A549 treated with dexamethasone at 1 μM for 4 hours (cell line): Measurements from ENCODE around the gene TOM1L2. TPM values are rescaled to one million over a fixed set of nuclear protein-coding genes. Genes with fewer than 3 reads are reported as not detected.

Experiments used
- total RNA-seq: library from RNA; stranded (reverse); fragments of 200-300 nt; extraction: Qiagen RNA extraction; gene quantifications from 5 replicates; pipeline ENCODE4 v1.2.3, GENCODE V29; 2022

TOM1L2 gene
- total RNA-seq = 14.4 to 25.4 TPM (median 23.5 TPM) in 5 replicates

DNA sequence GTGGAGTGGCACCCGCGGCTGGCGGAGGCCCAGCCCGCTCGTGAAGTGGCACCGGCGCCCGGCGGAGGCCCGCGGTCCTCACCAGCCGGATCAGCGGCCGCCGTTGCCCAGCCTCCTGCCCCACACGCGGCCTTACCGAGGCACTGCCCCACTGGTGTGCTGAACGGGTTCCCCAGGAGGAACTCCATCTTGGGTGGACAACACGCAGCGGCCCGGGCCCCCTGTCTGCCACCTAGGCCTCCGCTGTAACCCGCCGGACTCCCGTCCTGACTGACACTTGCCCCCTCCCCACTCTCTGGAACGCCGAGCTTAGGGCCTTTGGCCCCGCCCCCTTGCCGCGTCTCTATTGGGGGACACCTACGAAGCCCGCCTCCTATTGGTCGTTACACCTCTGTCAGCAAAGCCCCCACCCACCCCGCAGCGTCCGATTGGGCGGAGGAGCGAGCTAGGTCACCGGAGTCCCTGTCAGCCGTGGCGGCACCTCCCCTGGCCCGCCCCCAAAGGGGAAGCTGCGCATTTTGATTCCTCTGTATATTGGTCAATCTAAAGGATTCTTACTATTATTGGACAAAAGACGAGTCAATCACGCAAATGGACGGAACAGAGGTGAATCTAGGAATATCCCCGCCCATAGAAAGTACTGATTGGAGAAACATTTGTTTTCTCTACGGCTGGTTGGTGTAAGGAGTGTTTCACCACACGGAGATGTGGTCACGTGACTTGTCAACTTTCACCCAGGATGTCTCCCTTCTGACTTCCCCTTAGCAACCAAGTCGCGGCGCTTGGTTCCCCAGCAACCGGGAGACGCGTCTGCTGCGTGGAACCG, at the start of gene TOM1L2, which contains the start of gene DRC3:
Gene TOM1L2 (minus strand): TSS at position 275 of the 826 bp plus-strand sequence. CDS start 87 bp downstream, at position 188.
Gene DRC3 (plus strand): TSS at position 737 of the 826 bp plus-strand sequence. CDS start 4,737 bp downstream, outside the sequence.

DNA sequence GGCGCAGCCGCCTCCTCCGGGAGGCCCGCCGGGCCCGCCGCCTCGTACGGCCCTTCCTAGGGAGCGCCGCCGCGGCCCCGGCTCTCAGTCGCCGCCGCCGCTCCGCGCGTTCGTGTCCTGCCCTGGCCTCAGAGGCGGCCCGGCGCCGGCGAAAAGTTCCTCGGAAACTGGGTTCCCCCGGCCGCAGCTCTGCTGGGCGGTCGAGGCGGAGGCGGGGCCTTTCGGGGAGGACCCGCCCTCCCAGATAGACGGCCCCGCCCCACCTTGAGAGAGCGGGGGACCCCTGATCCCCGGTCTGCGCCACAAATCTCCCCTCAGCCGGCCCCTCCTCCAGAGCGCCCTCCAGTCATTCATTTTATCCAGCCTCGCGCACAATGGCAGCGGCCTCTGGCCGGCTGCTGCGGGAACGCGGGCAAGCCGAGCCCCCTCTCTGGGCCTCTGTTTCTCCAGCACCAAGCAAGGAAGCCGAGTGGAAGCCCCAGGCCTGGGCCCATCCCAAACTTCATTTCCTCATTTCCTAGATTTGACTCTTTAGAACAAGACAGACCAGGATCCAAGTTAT, 135.3 kb downstream of the TOM1L2 start, which contains the start of gene SREBF1:
Gene SREBF1 (minus strand): TSS at position 169 of the 562 bp plus-strand sequence. CDS start 169 bp downstream, outside the sequence.

Other genes with a start within 250 kb of the TOM1L2 start
- gene SREBF1, start 135.4 kb downstream of the TOM1L2 start, total RNA-seq = 57.2 to 81.2 TPM (median 75.6 TPM) in 5 replicates
- 1.6 to 3.4 TPM (median 2.1 TPM) in 5 replicates for gene DRC3, start 462 bp upstream of the TOM1L2 start, total RNA-seq
- 17.3 to 29.8 TPM (median 28.7 TPM) in 5 replicates for gene ATPAF2, start 66.8 kb upstream of the TOM1L2 start, total RNA-seq
- 8.9 to 11.8 TPM (median 10.9 TPM) in 5 replicates for gene GID4, start 67.0 kb upstream of the TOM1L2 start, total RNA-seq
- gene DRG2, start 115.5 kb upstream of the TOM1L2 start, total RNA-seq = 43.4 to 49.2 TPM (median 47.4 TPM) in 5 replicates
- gene MYO15A, start 136.4 kb upstream of the TOM1L2 start, total RNA-seq = 0.26 to 0.82 TPM (median 0.53 TPM) in 5 replicates
- 52.4 to 73.5 TPM (median 68.4 TPM) in 5 replicates for gene ALKBH5, start 211.4 kb upstream of the TOM1L2 start, total RNA-seq